ENCODE measurements around the gene DAAM1. TPM values are rescaled to one million over a fixed set of nuclear protein-coding genes. Genes with fewer than 3 reads are reported as not detected.

The DAAM1 gene
- total RNA-seq, 6 experiments from 2014 or later, result 7.5 to 12.2 (median 8.6) TPM

GRCh38 chr14:59320361-59320760 lies 131.9 kb downstream of the DAAM1 start:
- H3K4me3 Mint-ChIP-seq, result no peak overlapping the region
- peak overlapping the region; percentile 82 for H3K27ac Mint-ChIP-seq
- H3K9me3 Mint-ChIP-seq, result no peaks in the 10 kb centered on the region
- peaks cover 23% of the 10 kb centered on the region for H3K4me1 Mint-ChIP-seq (ENCODE audit: low read depth)
- H3K27me3 Mint-ChIP-seq (ENCODE audit: insufficient read depth), result no peaks in the 10 kb centered on the region
- no peak for TF ChIP-seq CTCF (IDR thresholded peaks at IDR 0.05)
- H3K36me3 Mint-ChIP-seq (ENCODE audit: low read depth), result no peaks in the 10 kb centered on the region
- no peak for DNase-seq

GRCh38 chr14:59320763-59321625 lies 132.5 kb downstream of the DAAM1 start:
- Mint-ChIP-seq H3K27me3 (ENCODE audit: insufficient read depth) (no peaks in the 10 kb centered on the region), H3K9me3 (no peaks in the 10 kb centered on the region), H3K4me1 (ENCODE audit: low read depth) (peaks cover 29% of the 10 kb centered on the region), H3K36me3 (ENCODE audit: low read depth) (no peaks in the 10 kb centered on the region), H3K4me3 (peak overlapping the region; percentile 47), H3K27ac (peak overlapping the region; percentile 82)
- DNase-seq, result peak; percentile 41
- TF ChIP-seq CTCF (IDR thresholded peaks at IDR 0.05), result no peak

- H3K4me1 Mint-ChIP-seq (ENCODE audit: low read depth), result peaks cover 35% of the 10 kb centered on the region
- H3K27me3 Mint-ChIP-seq (ENCODE audit: insufficient read depth), result no peaks in the 10 kb centered on the region
- TF ChIP-seq CTCF (IDR thresholded peaks at IDR 0.05), result no peak
- H3K27ac Mint-ChIP-seq, result peak overlapping the region; percentile 82
- no peaks in the 10 kb centered on the region for H3K36me3 Mint-ChIP-seq (ENCODE audit: low read depth)
- H3K9me3 Mint-ChIP-seq, result no peaks in the 10 kb centered on the region
- no peak for DNase-seq
- peak overlapping the region; percentile 47; the same call in 1 of the 2 replicates for H3K4me3 Mint-ChIP-seq
These were observed 133.1 kb downstream of the DAAM1 start for GRCh38 chr14:59321626-59321949.

- no peaks in the 10 kb centered on the region for H3K9me3 Mint-ChIP-seq
- H3K27ac Mint-ChIP-seq, result 0 out of 2 replicates have a peak overlapping the region, but pooled peaks have one; percentile 1
- no peak overlapping the region for H3K4me3 Mint-ChIP-seq
- H3K27me3 Mint-ChIP-seq (ENCODE audit: insufficient read depth), result no peaks in the 10 kb centered on the region
- no peak for TF ChIP-seq CTCF (IDR thresholded peaks at IDR 0.05)
- H3K36me3 Mint-ChIP-seq (ENCODE audit: low read depth), result peaks cover 5% of the 10 kb centered on the region; the same call in 1 of the 2 replicates
- DNase-seq, result no peak
- H3K4me1 Mint-ChIP-seq (ENCODE audit: low read depth), result peaks cover 45% of the 10 kb centered on the region
These were observed 137.4 kb downstream of the DAAM1 start for GRCh38 chr14:59325906-59326305.

- H3K4me3 Mint-ChIP-seq, result no peak overlapping the region; the same call in 1 of the 2 replicates
- no peak for DNase-seq
- H3K4me1 Mint-ChIP-seq (ENCODE audit: low read depth), result peaks cover 47% of the 10 kb centered on the region
- peaks cover 10% of the 10 kb centered on the region; the same call in 1 of the 2 replicates for H3K36me3 Mint-ChIP-seq (ENCODE audit: low read depth)
- H3K27ac Mint-ChIP-seq, result no peak overlapping the region
- TF ChIP-seq CTCF (IDR thresholded peaks at IDR 0.05), result no peak
- H3K9me3 Mint-ChIP-seq, result no peaks in the 10 kb centered on the region
- H3K27me3 Mint-ChIP-seq (ENCODE audit: insufficient read depth), result no peaks in the 10 kb centered on the region
These were observed 140.0 kb downstream of the DAAM1 start for GRCh38 chr14:59328454-59328853.
